ENCODE data around the gene PSMD13. TPM values are rescaled to one million over a fixed set of nuclear protein-coding genes. Genes with fewer than 3 reads are reported as not detected.

Gene PSMD13
- total and polyA plus RNA-seq, 2 donors (not counting 1 experiment from before 2014, with no cell fraction given) = 98.0 to 104 TPM

GRCh38 chr11:289712-290620, 53.2 kb downstream of the PSMD13 start:
- H3K36me3 ChIP-seq (replicated peaks in 1 of 2; ENCODE audit: control extremely low read depth in 1 of 2, control insufficient read depth in 1 of 2, extremely low read depth in 1 of 2, insufficient read depth in 2 of 2, low read length in 1 of 2) = no peaks in the 10 kb centered on the region
- peak overlapping the region; percentile 99 for H3K4me2 ChIP-seq (replicated peaks; ENCODE audit: low read depth, low read length, poor library complexity, severe bottlenecking)
- ATAC-seq (ENCODE audit: low read depth) = no peak
- ChIA-PET CTCF (interaction anchor here (0.6 to 5.6 kb wide), 4 partner anchors 15 to 40 kb away, joined by 4 to 35 read pairs (median 5); no protein-coding TSS in a partner anchor), POLR2A (interaction anchor here (1.5 to 2.7 kb wide), 3 partner anchors 10 to 23 kb away, joined by 5 to 11 read pairs (median 9); no protein-coding TSS in a partner anchor)
- no peaks in the 10 kb centered on the region for H3K9me3 Mint-ChIP-seq (ENCODE audit: insufficient read depth)
- H3K4me1 ChIP-seq (ENCODE audit: control insufficient read depth in 2 of 2, insufficient read depth in 2 of 2, low read length in 2 of 2) = peaks cover 18 to 25% of the 10 kb centered on the region in 2 donors
- H3K27ac Mint-ChIP-seq = peak overlapping the region; percentile 83
- no peaks in the 10 kb centered on the region for H3K9me3 ChIP-seq (ENCODE audit: control extremely low read depth in 1 of 3, control insufficient read depth in 2 of 3, insufficient read depth in 1 of 3, low read length in 2 of 3)
- TF ChIP-seq EZH2 (IDR thresholded peaks at IDR 0.05; ENCODE audit: borderline replicate concordance, insufficient read depth, low read depth, low read length, poor library complexity, severe bottlenecking) (no peak), CTCF (IDR thresholded peaks at IDR 0.05) (no peak)
- H2AFZ ChIP-seq (ENCODE audit: insufficient read depth, low read depth, low read length, poor library complexity, severe bottlenecking) = no peak overlapping the region
- peaks cover 0 to 18% (median 3%) of the 10 kb centered on the region in 4 experiments for H3K27me3 ChIP-seq (replicated peaks in 1 of 4; ENCODE audit: control extremely low read depth in 1 of 4, control insufficient read depth in 3 of 4, insufficient read depth in 4 of 4, low read length in 3 of 4)
- H3K4me3 ChIP-seq (ENCODE audit: control extremely low read depth in 1 of 5, extremely low read depth in 1 of 5, insufficient read depth in 1 of 5, low read depth in 2 of 5, low read length in 4 of 5) = peak overlapping the region in 3 of 5 experiments; percentile 29 to 63 (median 41)
- WGBS (ENCODE audit: insufficient coverage) = 80% methylated on average over 42 of the region's 48 CpGs
- peak overlapping the region; percentile 28 for H3K9ac ChIP-seq (ENCODE audit: low read length)
- no peak overlapping the region for H3K27ac ChIP-seq (ENCODE audit: low read length in 2 of 2)
- H3K79me2 ChIP-seq (ENCODE audit: control insufficient read depth, insufficient read depth, low read length) = peaks cover 8% of the 10 kb centered on the region
- H4K20me1 ChIP-seq (ENCODE audit: control insufficient read depth, insufficient read depth, low read length, poor library complexity, severe bottlenecking) = no peaks in the 10 kb centered on the region
- H3K4me3 Mint-ChIP-seq = peak overlapping the region; percentile 81
- DNase-seq = no peak
- peaks cover 9% of the 10 kb centered on the region for H3K27me3 Mint-ChIP-seq
- peaks cover 20% of the 10 kb centered on the region for H3K4me1 Mint-ChIP-seq
- intact Hi-C loops (cut with micrococcal nuclease) = loop anchor here (2.0 to 5.0 kb wide), 2 partner anchors 21 to 53 kb away; partner anchors contain the start of genes PSMD13 and SIRT3

Measured in B cell (primary cell).